Measurements from ENCODE around the gene SLMAP.
A peak's percentile ranks its signal among the peaks of the same experiment; 100 is the strongest.

- TF ChIP-seq, protein P1, sequence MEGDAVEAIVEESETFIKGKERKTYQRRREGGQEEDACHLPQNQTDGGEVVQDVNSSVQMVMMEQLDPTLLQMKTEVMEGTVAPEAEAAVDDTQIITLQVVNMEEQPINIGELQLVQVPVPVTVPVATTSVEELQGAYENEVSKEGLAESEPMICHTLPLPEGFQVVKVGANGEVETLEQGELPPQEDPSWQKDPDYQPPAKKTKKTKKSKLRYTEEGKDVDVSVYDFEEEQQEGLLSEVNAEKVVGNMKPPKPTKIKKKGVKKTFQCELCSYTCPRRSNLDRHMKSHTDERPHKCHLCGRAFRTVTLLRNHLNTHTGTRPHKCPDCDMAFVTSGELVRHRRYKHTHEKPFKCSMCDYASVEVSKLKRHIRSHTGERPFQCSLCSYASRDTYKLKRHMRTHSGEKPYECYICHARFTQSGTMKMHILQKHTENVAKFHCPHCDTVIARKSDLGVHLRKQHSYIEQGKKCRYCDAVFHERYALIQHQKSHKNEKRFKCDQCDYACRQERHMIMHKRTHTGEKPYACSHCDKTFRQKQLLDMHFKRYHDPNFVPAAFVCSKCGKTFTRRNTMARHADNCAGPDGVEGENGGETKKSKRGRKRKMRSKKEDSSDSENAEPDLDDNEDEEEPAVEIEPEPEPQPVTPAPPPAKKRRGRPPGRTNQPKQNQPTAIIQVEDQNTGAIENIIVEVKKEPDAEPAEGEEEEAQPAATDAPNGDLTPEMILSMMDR (IDR thresholded peaks at IDR 0.05), result peak; percentile 34
- no peak for TF ChIP-seq EZH2 (IDR thresholded peaks at IDR 0.05; ENCODE audit: borderline replicate concordance, insufficient read depth, low read depth, low read length, poor library complexity, severe bottlenecking)
Measured at GRCh38 chr3:57848177-57848738, 92.1 kb downstream of the SLMAP start.

Measured in B cell (primary cell).